K562 (cell line): Measurements from ENCODE around the gene KIAA0040.

Experiments
- NFE2 ChIP-seq: IDR thresholded peaks from 2 replicates; pipeline ENCODE4 v1.6.1; 2014; ENCODE audit warnings: antibody characterized with exemption, low read depth
- RAD51 ChIP-seq: fragments of 450-650 bp; IDR thresholded peaks from 2 replicates; pipeline ENCODE4 v1.7.1; 2016; ENCODE audit warnings: low read depth, mild to moderate bottlenecking, borderline replicate concordance
- ZNF740 ChIP-seq, 3 experiments: fragments of 200-800 bp in 1 of 3; sonication (Bioruptor generic) in 1 of 3; sonication (generic) in 1 of 3; formaldehyde crosslinking in 1 of 3; IDR thresholded peaks; 2 replicates each; pipeline versions ENCODE4 v1.6.1 to v1.8.0; 2016 to 2022; ENCODE audit warnings: mild to moderate bottlenecking in 2 of 3, missing compliant biosample characterization in 2 of 3, missing genetic modification characterization in 2 of 3, missing genetic modification reagents in 1 of 3
- TF ChIP-seq, protein P1 (sequence below): sonication (generic); formaldehyde crosslinking; IDR thresholded peaks from 2 replicates; pipeline ENCODE4 v1.8.0; 2022; ENCODE audit warnings: mild to moderate bottlenecking, missing genetic modification reagents

- no peak for TF ChIP-seq RAD51
- no peak for TF ChIP-seq ZNF740 (CRISPR knock-in tag; IDR thresholded peaks at IDR 0.05)
- no peak for TF ChIP-seq ZNF740 (tag; IDR thresholded peaks at IDR 0.05)
- TF ChIP-seq, protein P1, sequence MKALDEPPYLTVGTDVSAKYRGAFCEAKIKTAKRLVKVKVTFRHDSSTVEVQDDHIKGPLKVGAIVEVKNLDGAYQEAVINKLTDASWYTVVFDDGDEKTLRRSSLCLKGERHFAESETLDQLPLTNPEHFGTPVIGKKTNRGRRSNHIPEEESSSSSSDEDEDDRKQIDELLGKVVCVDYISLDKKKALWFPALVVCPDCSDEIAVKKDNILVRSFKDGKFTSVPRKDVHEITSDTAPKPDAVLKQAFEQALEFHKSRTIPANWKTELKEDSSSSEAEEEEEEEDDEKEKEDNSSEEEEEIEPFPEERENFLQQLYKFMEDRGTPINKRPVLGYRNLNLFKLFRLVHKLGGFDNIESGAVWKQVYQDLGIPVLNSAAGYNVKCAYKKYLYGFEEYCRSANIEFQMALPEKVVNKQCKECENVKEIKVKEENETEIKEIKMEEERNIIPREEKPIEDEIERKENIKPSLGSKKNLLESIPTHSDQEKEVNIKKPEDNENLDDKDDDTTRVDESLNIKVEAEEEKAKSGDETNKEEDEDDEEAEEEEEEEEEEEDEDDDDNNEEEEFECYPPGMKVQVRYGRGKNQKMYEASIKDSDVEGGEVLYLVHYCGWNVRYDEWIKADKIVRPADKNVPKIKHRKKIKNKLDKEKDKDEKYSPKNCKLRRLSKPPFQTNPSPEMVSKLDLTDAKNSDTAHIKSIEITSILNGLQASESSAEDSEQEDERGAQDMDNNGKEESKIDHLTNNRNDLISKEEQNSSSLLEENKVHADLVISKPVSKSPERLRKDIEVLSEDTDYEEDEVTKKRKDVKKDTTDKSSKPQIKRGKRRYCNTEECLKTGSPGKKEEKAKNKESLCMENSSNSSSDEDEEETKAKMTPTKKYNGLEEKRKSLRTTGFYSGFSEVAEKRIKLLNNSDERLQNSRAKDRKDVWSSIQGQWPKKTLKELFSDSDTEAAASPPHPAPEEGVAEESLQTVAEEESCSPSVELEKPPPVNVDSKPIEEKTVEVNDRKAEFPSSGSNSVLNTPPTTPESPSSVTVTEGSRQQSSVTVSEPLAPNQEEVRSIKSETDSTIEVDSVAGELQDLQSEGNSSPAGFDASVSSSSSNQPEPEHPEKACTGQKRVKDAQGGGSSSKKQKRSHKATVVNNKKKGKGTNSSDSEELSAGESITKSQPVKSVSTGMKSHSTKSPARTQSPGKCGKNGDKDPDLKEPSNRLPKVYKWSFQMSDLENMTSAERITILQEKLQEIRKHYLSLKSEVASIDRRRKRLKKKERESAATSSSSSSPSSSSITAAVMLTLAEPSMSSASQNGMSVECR (CRISPR knock-in tag) = no peak
- TF ChIP-seq NFE2 = no peak
These were observed 58.1 kb downstream of the KIAA0040 start for GRCh38 chr1:175134500-175134899.
